ENCODE results near the gene BACE2.

Gene BACE2

DNA sequence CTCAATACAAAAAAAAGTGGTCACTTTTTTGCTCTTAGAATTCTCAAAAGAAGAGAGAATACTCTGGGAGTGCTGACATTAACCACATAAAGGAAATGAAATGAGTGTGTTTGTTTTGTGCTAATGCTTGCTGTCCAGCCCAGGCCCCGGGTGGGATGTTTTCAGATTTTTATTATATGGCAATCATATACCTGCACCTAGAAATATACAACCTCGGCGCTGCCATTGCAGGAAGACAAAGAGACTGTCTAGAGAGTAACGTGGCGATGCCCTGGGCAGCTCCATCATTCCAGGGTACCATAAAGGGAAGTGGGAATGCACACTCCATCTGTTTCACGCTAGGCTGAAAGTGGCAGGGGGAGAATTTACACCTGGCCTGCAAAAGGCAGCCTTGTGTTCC lies 7.1 kb downstream of the BACE2 start:
- Histone ChIP-seq H3K27ac (ENCODE audit: extremely low read depth, low read depth, low read length) (no peak overlapping the region), H3K36me3 (ENCODE audit: control insufficient read depth in 2 of 2, insufficient read depth in 1 of 2, low read length in 2 of 2) (no peaks in the 10 kb centered on the region), H3K9me3 (ENCODE audit: control insufficient read depth, insufficient read depth, low read depth, low read length) (no peaks in the 10 kb centered on the region), H3K4me3 (ENCODE audit: low read depth, low read length) (no peak overlapping the region), H3K4me1 (ENCODE audit: control insufficient read depth, insufficient read depth, low read length) (no peaks in the 10 kb centered on the region)
- TF ChIP-seq ZXDB (tag by site-specific recombination; IDR thresholded peaks at IDR 0.05) (no peak), RBAK (tag by site-specific recombination; IDR thresholded peaks at IDR 0.05) (no peak), ZNF221 (tag by site-specific recombination; IDR thresholded peaks at IDR 0.05; ENCODE audit: borderline replicate concordance) (no peak), YY2 (tag by site-specific recombination; IDR thresholded peaks at IDR 0.05) (no peak), ZNF560 (tag by site-specific recombination; IDR thresholded peaks at IDR 0.05; ENCODE audit: borderline replicate concordance) (no peak), ZNF133 (tag by site-specific recombination; IDR thresholded peaks at IDR 0.05) (no peak), BCL11B (tag by site-specific recombination; IDR thresholded peaks at IDR 0.05; ENCODE audit: low read depth) (no peak), ZNF311 (tag by site-specific recombination; IDR thresholded peaks at IDR 0.05; ENCODE audit: borderline replicate concordance) (no peak), ZNF768 (tag by site-specific recombination; IDR thresholded peaks at IDR 0.05) (no peak), ZNF501 (tag by site-specific recombination; IDR thresholded peaks at IDR 0.05) (no peak), ZNF623 (tag by site-specific recombination; IDR thresholded peaks at IDR 0.05) (no peak), FEZF1 (tag by site-specific recombination; IDR thresholded peaks at IDR 0.05) (no peak), ZBTB20 (tag by site-specific recombination; IDR thresholded peaks at IDR 0.05) (no peak), ZNF416 (tag by site-specific recombination; IDR thresholded peaks at IDR 0.05) (no peak), ZNF140 (tag by site-specific recombination; IDR thresholded peaks at IDR 0.05) (no peak), SP7 (tag by site-specific recombination; IDR thresholded peaks at IDR 0.05) (no peak)
- TF ChIP-seq, protein P1, sequence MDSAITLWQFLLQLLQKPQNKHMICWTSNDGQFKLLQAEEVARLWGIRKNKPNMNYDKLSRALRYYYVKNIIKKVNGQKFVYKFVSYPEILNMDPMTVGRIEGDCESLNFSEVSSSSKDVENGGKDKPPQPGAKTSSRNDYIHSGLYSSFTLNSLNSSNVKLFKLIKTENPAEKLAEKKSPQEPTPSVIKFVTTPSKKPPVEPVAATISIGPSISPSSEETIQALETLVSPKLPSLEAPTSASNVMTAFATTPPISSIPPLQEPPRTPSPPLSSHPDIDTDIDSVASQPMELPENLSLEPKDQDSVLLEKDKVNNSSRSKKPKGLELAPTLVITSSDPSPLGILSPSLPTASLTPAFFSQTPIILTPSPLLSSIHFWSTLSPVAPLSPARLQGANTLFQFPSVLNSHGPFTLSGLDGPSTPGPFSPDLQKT (IDR thresholded peaks at IDR 0.05; ENCODE audit: borderline replicate concordance, low read depth, low read length) = no peak
- TF ChIP-seq, protein P2, sequence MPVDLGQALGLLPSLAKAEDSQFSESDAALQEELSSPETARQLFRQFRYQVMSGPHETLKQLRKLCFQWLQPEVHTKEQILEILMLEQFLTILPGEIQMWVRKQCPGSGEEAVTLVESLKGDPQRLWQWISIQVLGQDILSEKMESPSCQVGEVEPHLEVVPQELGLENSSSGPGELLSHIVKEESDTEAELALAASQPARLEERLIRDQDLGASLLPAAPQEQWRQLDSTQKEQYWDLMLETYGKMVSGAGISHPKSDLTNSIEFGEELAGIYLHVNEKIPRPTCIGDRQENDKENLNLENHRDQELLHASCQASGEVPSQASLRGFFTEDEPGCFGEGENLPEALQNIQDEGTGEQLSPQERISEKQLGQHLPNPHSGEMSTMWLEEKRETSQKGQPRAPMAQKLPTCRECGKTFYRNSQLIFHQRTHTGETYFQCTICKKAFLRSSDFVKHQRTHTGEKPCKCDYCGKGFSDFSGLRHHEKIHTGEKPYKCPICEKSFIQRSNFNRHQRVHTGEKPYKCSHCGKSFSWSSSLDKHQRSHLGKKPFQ (tag by site-specific recombination; IDR thresholded peaks at IDR 0.05) = no peak
- TF ChIP-seq, protein P3, sequence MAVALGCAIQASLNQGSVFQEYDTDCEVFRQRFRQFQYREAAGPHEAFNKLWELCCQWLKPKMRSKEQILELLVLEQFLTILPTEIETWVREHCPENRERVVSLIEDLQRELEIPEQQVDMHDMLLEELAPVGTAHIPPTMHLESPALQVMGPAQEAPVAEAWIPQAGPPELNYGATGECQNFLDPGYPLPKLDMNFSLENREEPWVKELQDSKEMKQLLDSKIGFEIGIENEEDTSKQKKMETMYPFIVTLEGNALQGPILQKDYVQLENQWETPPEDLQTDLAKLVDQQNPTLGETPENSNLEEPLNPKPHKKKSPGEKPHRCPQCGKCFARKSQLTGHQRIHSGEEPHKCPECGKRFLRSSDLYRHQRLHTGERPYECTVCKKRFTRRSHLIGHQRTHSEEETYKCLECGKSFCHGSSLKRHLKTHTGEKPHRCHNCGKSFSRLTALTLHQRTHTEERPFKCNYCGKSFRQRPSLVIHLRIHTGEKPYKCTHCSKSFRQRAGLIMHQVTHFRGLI (tag by site-specific recombination; IDR thresholded peaks at IDR 0.05) = no peak
- ChIA-PET POLR2A (no interaction called here), CTCF (interaction anchor here (1.4 kb wide), 1 partner anchor 8 kb away, joined by 6 read pairs; no protein-coding TSS in a partner anchor)

DNA sequence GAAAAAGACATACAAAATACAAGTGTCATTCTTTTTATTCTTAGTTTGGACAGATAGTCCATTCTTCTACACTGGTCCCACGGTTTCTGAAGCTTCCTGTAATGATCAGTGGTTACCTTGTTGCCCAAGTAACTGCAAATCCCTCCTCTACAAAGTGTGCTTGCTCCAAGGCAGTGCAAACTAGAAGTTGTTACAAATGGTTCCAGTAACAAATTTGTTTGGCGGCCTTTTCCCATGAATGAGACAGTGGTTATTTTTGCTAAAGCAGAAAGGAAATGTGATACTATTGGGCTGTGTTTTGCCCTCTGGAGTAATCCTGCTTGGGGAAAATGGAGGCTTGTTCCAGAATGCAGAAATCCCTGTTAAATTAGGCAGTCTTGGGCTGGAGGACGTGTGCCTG lies 8.9 kb downstream of the BACE2 start:
- Histone ChIP-seq H3K4me3 (ENCODE audit: low read depth, low read length) (no peak overlapping the region), H3K4me1 (ENCODE audit: control insufficient read depth, insufficient read depth, low read length) (no peaks in the 10 kb centered on the region), H3K9me3 (ENCODE audit: control insufficient read depth, insufficient read depth, low read depth, low read length) (no peaks in the 10 kb centered on the region; the same call in 1 of the 2 replicates), H3K27ac (ENCODE audit: extremely low read depth, low read depth, low read length) (no peak overlapping the region), H3K36me3 (ENCODE audit: control insufficient read depth in 2 of 2, insufficient read depth in 1 of 2, low read length in 2 of 2) (no peaks in the 10 kb centered on the region)
- ChIA-PET CTCF (no interaction called here), POLR2A (no interaction called here)
- no peak for TF ChIP-seq ZNF530 (tag by site-specific recombination; IDR thresholded peaks at IDR 0.05; ENCODE audit: low read depth)
- no peak for TF ChIP-seq ZNF394 (tag by site-specific recombination; IDR thresholded peaks at IDR 0.05; ENCODE audit: borderline replicate concordance)
- no peak for TF ChIP-seq ZNF274 (IDR thresholded peaks at IDR 0.05; ENCODE audit: low read length)
- TF ChIP-seq ZNF274 (tag by site-specific recombination; IDR thresholded peaks at IDR 0.05; ENCODE audit: borderline replicate concordance) = no peak
- TF ChIP-seq ZNF121 (tag by site-specific recombination; IDR thresholded peaks at IDR 0.05) = no peak
- no peak for TF ChIP-seq ZNF19 (tag by site-specific recombination; IDR thresholded peaks at IDR 0.05; ENCODE audit: low read depth)
- no peak for TF ChIP-seq ZNF529 (tag by site-specific recombination; IDR thresholded peaks at IDR 0.05; ENCODE audit: insufficient replicate concordance)
- no peak for TF ChIP-seq WT1 (tag by site-specific recombination; IDR thresholded peaks at IDR 0.05)
- no peak for TF ChIP-seq ZNF404 (tag by site-specific recombination; IDR thresholded peaks at IDR 0.05)
- TF ChIP-seq ZNF558 (tag by site-specific recombination; IDR thresholded peaks at IDR 0.05) = no peak
- TF ChIP-seq, protein P4, sequence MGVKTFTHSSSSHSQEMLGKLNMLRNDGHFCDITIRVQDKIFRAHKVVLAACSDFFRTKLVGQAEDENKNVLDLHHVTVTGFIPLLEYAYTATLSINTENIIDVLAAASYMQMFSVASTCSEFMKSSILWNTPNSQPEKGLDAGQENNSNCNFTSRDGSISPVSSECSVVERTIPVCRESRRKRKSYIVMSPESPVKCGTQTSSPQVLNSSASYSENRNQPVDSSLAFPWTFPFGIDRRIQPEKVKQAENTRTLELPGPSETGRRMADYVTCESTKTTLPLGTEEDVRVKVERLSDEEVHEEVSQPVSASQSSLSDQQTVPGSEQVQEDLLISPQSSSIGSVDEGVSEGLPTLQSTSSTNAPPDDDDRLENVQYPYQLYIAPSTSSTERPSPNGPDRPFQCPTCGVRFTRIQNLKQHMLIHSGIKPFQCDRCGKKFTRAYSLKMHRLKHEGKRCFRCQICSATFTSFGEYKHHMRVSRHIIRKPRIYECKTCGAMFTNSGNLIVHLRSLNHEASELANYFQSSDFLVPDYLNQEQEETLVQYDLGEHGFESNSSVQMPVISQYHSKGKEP (tag by site-specific recombination; IDR thresholded peaks at IDR 0.05) = no peak
- TF ChIP-seq, protein P5, sequence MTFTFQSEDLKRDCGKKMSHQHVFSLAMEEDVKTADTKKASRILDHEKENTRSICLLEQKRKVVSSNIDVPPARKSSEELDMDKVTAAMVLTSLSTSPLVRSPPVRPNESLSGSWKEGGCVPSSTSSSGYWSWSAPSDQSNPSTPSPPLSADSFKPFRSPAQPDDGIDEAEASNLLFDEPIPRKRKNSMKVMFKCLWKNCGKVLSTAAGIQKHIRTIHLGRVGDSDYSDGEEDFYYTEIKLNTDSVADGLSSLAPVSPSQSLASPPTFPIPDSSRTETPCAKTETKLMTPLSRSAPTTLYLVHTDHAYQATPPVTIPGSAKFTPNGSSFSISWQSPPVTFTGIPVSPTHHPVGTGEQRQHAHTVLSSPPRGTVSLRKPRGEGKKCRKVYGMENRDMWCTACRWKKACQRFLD (tag by site-specific recombination; IDR thresholded peaks at IDR 0.05) = no peak
- no peak for TF ChIP-seq ZNF48 (tag by site-specific recombination; IDR thresholded peaks at IDR 0.05)
